ENCODE data around the gene C19orf73.

Gene C19orf73

GRCh38 chr19:49097453-49098288, 21.3 kb downstream of the C19orf73 start:
- Histone ChIP-seq H4K20me1 (ENCODE audit: insufficient read depth, low read length, poor library complexity, severe bottlenecking) (peaks cover 62% of the 10 kb centered on the region), H3K9me3 (ENCODE audit: insufficient read depth, low read depth, low read length) (no peaks in the 10 kb centered on the region), H3K9ac (ENCODE audit: low read depth, low read length, poor library complexity, severe bottlenecking) (peak overlapping the region; percentile 25), H2AFZ (ENCODE audit: low read length) (no peak overlapping the region), H3K27me3 (ENCODE audit: insufficient read depth, low read length, poor library complexity, severe bottlenecking) (no peaks in the 10 kb centered on the region), H3K79me2 (ENCODE audit: insufficient read depth, low read length) (peaks cover 63% of the 10 kb centered on the region), H3K36me3 (ENCODE audit: insufficient read depth, low read length) (peaks cover 90% of the 10 kb centered on the region), H3K4me1 (ENCODE audit: insufficient read depth, low read length, poor library complexity, severe bottlenecking) (peaks cover 14% of the 10 kb centered on the region), H3K4me2 (ENCODE audit: low read depth, low read length, poor library complexity, severe bottlenecking) (peak overlapping the region; percentile 28), H3K4me3 (ENCODE audit: low read length, poor library complexity, severe bottlenecking) (no peak overlapping the region), H3K9me2 (replicated peaks; ENCODE audit: low read depth, low read length) (no peaks in the 10 kb centered on the region), H3F3A (ENCODE audit: low read depth) (peaks cover 5% of the 10 kb centered on the region; the same call in 1 of the 2 replicates)
- TF ChIP-seq EZH2phosphoT487 (IDR thresholded peaks at IDR 0.05; ENCODE audit: borderline replicate concordance) (no peak), CTCF (conservative IDR thresholded peaks at IDR 0.05; ENCODE audit: low read length) (peak; percentile 100)

- H3F3A ChIP-seq (ENCODE audit: low read depth): peaks cover 5% of the 10 kb centered on the region; the same call in 1 of the 2 replicates
Observed at GRCh38 chr19:49094505-49095482, 24.1 kb downstream of the C19orf73 start.

More at GRCh38 chr19:49094505-49095482, 24.1 kb downstream of the C19orf73 start:
- no peak overlapping the region for H3K4me3 ChIP-seq (ENCODE audit: low read length, poor library complexity, severe bottlenecking)
- H3K27me3 ChIP-seq (ENCODE audit: insufficient read depth, low read length, poor library complexity, severe bottlenecking): no peaks in the 10 kb centered on the region
- H3K4me1 ChIP-seq (ENCODE audit: insufficient read depth, low read length, poor library complexity, severe bottlenecking): peaks cover 14% of the 10 kb centered on the region
- TF ChIP-seq CTCF (conservative IDR thresholded peaks at IDR 0.05; ENCODE audit: low read length) (no peak), EZH2phosphoT487 (IDR thresholded peaks at IDR 0.05; ENCODE audit: borderline replicate concordance) (no peak)
- no peak overlapping the region for H3K4me2 ChIP-seq (ENCODE audit: low read depth, low read length, poor library complexity, severe bottlenecking)
- peaks cover 92% of the 10 kb centered on the region for H3K36me3 ChIP-seq (ENCODE audit: insufficient read depth, low read length)
- peaks cover 86% of the 10 kb centered on the region for H3K79me2 ChIP-seq (ENCODE audit: insufficient read depth, low read length)
- H3K9me3 ChIP-seq (ENCODE audit: insufficient read depth, low read depth, low read length): no peaks in the 10 kb centered on the region
- no peaks in the 10 kb centered on the region for H3K9me2 ChIP-seq (replicated peaks; ENCODE audit: low read depth, low read length)
- no peak overlapping the region for H3K9ac ChIP-seq (ENCODE audit: low read depth, low read length, poor library complexity, severe bottlenecking)
- peaks cover 72% of the 10 kb centered on the region for H4K20me1 ChIP-seq (ENCODE audit: insufficient read depth, low read length, poor library complexity, severe bottlenecking)
- no peak overlapping the region for H2AFZ ChIP-seq (ENCODE audit: low read length)

All from Loucy (cell line).